LNCAP (cell line): ENCODE data around the gene SIRT7.

Experiments used
- TF ChIP-seq, protein P1 (sequence below): fragments of 450-650 bp; IDR thresholded peaks from 2 replicates; pipeline ENCODE4 v1.5.1; 2017; ENCODE audit warnings: mild to moderate bottlenecking

SIRT7 gene

GRCh38 chr17:81939218-81939617, 21.2 kb upstream of the SIRT7 start:
- TF ChIP-seq, protein P1, sequence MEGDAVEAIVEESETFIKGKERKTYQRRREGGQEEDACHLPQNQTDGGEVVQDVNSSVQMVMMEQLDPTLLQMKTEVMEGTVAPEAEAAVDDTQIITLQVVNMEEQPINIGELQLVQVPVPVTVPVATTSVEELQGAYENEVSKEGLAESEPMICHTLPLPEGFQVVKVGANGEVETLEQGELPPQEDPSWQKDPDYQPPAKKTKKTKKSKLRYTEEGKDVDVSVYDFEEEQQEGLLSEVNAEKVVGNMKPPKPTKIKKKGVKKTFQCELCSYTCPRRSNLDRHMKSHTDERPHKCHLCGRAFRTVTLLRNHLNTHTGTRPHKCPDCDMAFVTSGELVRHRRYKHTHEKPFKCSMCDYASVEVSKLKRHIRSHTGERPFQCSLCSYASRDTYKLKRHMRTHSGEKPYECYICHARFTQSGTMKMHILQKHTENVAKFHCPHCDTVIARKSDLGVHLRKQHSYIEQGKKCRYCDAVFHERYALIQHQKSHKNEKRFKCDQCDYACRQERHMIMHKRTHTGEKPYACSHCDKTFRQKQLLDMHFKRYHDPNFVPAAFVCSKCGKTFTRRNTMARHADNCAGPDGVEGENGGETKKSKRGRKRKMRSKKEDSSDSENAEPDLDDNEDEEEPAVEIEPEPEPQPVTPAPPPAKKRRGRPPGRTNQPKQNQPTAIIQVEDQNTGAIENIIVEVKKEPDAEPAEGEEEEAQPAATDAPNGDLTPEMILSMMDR, result no peak

- TF ChIP-seq, protein P1, result no peak
These were observed 17.7 kb upstream of the SIRT7 start for GRCh38 chr17:81935709-81936084.

DNA sequence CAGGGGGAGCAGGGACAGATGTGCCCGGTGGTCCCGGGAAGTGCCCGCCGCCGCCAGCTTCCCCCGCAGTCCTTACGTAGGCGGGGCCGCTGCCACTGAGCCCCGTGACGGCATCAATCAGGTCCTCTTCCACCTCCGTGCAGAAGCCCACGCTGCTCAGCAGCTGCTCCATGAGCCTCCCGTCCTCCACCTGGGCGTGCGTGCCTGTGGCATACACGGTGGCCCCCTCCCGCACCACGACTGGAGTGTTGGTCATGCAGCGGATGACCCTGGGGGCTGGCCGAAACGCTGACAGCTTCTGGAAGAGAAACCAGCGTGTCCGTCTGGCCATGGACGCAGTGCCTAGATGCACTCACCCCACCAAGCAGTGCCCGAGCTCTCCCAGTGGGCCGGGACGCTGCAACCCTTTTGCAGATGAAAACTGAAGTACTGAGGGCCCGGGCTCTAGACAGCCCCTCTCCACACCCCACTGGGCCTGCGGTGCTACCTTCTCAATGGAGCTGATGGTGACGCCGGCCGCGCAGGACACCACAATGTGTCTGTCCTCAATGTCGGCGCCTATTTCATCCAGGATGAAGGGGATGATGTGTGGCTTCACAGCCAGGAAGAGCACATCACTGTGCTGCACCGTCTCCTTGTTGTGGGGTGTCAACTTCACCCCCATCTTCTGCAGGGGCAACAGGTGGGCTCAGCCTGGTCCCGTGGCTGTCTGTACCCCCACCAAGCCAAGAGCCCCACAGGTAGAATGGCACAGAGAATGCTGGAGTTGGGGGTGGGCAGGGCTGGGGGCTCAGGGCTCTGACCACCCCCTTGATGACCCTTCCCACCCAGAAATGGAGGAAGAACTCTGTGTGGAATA, 17.1 kb upstream of the SIRT7 start:
- TF ChIP-seq, protein P1, result no peak

- TF ChIP-seq, protein P1, result no peak
These were observed 16.3 kb upstream of the SIRT7 start for GRCh38 chr17:81934098-81934757.

DNA sequence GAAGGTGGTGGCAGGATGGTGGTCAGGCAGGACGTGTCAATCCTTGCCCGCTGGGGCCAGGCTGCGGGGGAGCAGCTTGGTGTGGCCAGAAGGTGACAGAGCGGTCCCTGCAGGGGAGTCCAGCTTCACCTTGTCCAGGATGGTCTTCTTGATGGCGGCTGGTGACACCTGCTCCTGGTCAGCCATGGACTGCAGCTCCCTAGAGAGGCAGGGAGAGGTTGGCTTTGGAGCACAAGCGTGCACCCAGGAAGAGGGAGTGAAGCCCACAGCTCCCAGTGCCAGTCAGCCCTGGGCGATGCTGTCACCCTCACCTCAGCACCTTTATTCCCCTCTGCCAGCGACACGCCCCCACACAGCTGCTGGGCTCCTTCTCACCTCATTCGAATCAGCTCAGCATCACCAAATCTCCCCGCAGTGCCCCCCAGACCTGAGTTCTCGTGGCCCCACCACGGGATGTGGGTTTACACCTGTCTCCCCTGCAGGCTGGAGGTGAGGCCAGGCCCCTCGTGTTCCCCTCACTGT, 15.3 kb upstream of the SIRT7 start:
- TF ChIP-seq, protein P1, result no peak

DNA sequence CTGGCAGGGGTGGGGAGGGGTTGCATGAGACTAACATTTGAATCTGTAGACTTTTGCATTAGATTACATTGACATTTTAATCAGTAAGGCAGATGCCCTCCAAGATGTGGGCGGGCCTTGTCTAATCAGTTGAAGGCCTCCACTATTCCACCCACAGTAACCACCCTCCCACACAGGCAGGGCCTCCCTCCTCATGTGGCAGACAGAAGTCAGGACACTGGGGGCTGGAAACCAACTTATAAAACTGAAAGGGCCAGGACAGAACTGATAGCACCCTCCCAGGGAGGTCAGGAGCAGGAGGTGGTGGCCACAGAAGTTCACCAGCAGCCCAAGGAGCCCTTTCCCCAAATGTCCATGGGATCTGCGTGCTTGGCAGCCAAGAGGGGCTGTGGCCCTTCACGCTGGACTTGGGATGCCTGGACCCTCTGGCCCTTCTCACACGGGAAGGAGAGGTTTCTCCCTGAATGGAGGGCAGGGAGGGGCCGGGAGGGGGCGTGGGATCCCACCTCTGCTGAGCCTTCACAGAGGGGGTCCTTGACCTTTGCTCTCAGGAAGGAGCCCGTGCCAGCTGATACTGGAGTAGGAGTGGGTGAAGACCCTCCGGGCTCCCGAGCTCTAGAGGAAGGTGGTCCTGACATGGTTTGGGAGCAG, 14.5 kb upstream of the SIRT7 start:
- TF ChIP-seq, protein P1, result no peak

- TF ChIP-seq, protein P1, result no peak
These were observed 13.8 kb upstream of the SIRT7 start for GRCh38 chr17:81931557-81932332.
